DOHH2 (cell line): ENCODE data around the gene ADCY1.

Experiments
- H3F3A ChIP-seq: fragments of 200-600 bp; sonication (generic), shearing (Covaris generic); 2 replicates; pipeline ENCODE4 v1.6.0; 2016; ENCODE audit warnings: antibody characterized with exemption, mild to moderate bottlenecking; ENCODE audit not compliant: control insufficient read depth, insufficient read depth
- H3K27ac ChIP-seq: fragments of 200-600 bp; sonication (generic); 2 replicates; pipeline ENCODE4 v1.5.1; 2014; ENCODE audit warnings: low read depth, mild to moderate bottlenecking, low read length, moderate library complexity
- H3K27me3 ChIP-seq: fragments of 200-600 bp; sonication (generic); 2 replicates; pipeline ENCODE4 v1.6.1; 2014; ENCODE audit warnings: mild to moderate bottlenecking, low read length, mixed read lengths; ENCODE audit not compliant: control insufficient read depth
- H3K36me3 ChIP-seq: fragments of 200-600 bp; sonication (generic); 2 replicates; pipeline ENCODE4 v1.6.1; 2014; ENCODE audit warnings: mild to moderate bottlenecking, low read length, moderate library complexity, mixed read lengths; ENCODE audit not compliant: control insufficient read depth
- H3K4me1 ChIP-seq: fragments of 200-600 bp; sonication (generic); 2 replicates; pipeline ENCODE4 v1.6.1; 2014; ENCODE audit warnings: mild to moderate bottlenecking, low read length, mixed read lengths; ENCODE audit not compliant: control insufficient read depth
- H3K4me2 ChIP-seq: fragments of 200-600 bp; sonication (generic); 2 replicates; pipeline ENCODE4 v1.6.0; 2014; ENCODE audit warnings: mild to moderate bottlenecking, low read length, moderate library complexity
- H3K4me3 ChIP-seq: fragments of 200-600 bp; sonication (generic); 2 replicates; pipeline ENCODE4 v1.5.1; 2014; ENCODE audit warnings: mild to moderate bottlenecking, low read length, mixed read lengths
- H3K79me2 ChIP-seq: fragments of 200-600 bp; sonication (generic); 2 replicates; pipeline ENCODE4 v1.6.1; 2014; ENCODE audit warnings: mild to moderate bottlenecking, low read length, mixed read lengths; ENCODE audit not compliant: control insufficient read depth
- H3K9me2 ChIP-seq: fragments of 200-600 bp; sonication (generic); replicated peaks from 2 replicates; pipeline ENCODE4 v1.6.1; 2014; ENCODE audit warnings: mild to moderate bottlenecking, low read length, mixed read lengths; ENCODE audit not compliant: control insufficient read depth
- H3K9me3 ChIP-seq: fragments of 200-600 bp; sonication (generic); 2 replicates; pipeline ENCODE4 v1.6.1; 2014; ENCODE audit warnings: antibody characterized with exemption, low read length, mixed read lengths; ENCODE audit not compliant: control insufficient read depth, insufficient read depth
- H4K20me1 ChIP-seq: fragments of 200-600 bp; sonication (generic); 2 replicates; pipeline ENCODE4 v1.6.0; 2014; ENCODE audit warnings: low read depth, mild to moderate bottlenecking, antibody characterized with exemption, low read length, moderate library complexity; ENCODE audit not compliant: control insufficient read depth, insufficient read depth
- EZH2phosphoT487 ChIP-seq: fragments of 200-600 bp; sonication (generic); IDR thresholded peaks from 2 replicates; pipeline ENCODE4 v1.6.1; 2017; ENCODE audit warnings: borderline replicate concordance, mild to moderate bottlenecking, antibody characterized with exemption, low read length, moderate library complexity, mixed read lengths
- TF ChIP-seq, protein P1 (sequence below): fragments of 200-600 bp; sonication (generic); IDR thresholded peaks from one replicate; pipeline ENCODE4 v1.5.1; 2014; ENCODE audit warnings: antibody characterized with exemption, mild to moderate bottlenecking, low read depth, low read length; ENCODE audit not compliant: poor library complexity, severe bottlenecking

The ADCY1 gene

DNA sequence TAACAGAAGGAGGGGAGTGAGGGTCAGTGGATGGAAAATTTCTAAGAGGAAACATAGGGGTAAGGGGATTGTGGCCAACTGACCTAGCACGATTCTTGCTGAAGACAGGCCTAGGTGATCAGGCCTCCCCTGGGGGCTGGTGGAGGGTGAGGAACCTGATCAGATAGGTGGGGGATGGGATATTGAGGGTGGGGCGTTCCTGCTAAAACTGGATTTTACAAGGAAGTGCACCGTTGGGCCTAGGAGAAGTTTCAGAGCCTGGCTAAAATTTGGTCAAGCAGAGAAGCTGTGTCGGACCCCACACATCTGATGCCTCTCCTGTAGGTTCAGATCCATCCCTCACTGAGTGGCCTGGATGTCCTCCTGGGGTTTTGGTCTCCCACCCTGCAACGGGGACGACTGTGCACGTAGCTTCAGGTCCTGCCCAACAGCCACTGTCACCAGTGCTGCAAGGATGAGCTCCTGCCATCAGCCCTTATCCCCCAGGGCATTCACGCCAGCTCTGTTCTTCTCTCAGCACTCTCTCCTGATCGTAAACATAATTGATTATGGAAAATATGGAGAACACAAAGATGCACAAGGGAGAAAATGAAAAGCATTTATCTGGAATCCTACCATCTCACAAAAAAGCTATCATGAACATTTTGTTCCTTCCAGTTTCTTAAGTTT lies 89.9 kb downstream of the ADCY1 start:
- Histone ChIP-seq H3K4me3 (no peak overlapping the region), H3K9me2 (no peaks in the 10 kb centered on the region), H3K79me2 (no peaks in the 10 kb centered on the region), H3F3A (no peaks in the 10 kb centered on the region), H3K36me3 (no peaks in the 10 kb centered on the region), H3K9me3 (no peaks in the 10 kb centered on the region), H3K27ac (no peak overlapping the region), H4K20me1 (no peaks in the 10 kb centered on the region), H3K4me1 (no peaks in the 10 kb centered on the region), H3K27me3 (no peaks in the 10 kb centered on the region), H3K4me2 (no peak overlapping the region)
- TF ChIP-seq EZH2phosphoT487 = no peak
- TF ChIP-seq, protein P1, sequence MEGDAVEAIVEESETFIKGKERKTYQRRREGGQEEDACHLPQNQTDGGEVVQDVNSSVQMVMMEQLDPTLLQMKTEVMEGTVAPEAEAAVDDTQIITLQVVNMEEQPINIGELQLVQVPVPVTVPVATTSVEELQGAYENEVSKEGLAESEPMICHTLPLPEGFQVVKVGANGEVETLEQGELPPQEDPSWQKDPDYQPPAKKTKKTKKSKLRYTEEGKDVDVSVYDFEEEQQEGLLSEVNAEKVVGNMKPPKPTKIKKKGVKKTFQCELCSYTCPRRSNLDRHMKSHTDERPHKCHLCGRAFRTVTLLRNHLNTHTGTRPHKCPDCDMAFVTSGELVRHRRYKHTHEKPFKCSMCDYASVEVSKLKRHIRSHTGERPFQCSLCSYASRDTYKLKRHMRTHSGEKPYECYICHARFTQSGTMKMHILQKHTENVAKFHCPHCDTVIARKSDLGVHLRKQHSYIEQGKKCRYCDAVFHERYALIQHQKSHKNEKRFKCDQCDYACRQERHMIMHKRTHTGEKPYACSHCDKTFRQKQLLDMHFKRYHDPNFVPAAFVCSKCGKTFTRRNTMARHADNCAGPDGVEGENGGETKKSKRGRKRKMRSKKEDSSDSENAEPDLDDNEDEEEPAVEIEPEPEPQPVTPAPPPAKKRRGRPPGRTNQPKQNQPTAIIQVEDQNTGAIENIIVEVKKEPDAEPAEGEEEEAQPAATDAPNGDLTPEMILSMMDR = no peak

DNA sequence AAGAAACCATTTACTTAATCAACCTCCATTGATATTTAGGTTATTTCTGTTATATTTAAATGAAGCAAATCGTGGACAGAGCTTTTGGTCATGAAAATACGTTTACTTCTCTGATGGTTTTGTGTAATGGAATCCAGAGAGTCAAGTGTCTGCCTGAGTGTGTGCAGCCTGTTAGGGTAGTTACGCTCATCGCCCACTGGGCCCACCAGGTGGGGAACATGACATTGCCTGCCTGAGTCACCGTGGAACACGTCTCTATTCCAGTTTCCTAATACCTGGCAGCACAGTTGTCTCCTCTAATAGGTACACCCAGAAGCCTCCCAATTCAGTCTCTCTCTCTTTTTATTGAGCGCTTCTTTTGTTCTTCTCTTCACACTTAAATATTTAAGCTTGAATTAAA lies 91.0 kb downstream of the ADCY1 start:
- Histone ChIP-seq H3K27ac (no peak overlapping the region), H4K20me1 (no peaks in the 10 kb centered on the region), H3K9me2 (no peaks in the 10 kb centered on the region), H3K36me3 (no peaks in the 10 kb centered on the region), H3K4me3 (no peak overlapping the region), H3K27me3 (no peaks in the 10 kb centered on the region), H3K4me1 (no peaks in the 10 kb centered on the region), H3F3A (no peaks in the 10 kb centered on the region), H3K4me2 (no peak overlapping the region), H3K79me2 (no peaks in the 10 kb centered on the region), H3K9me3 (no peaks in the 10 kb centered on the region)
- no peak for TF ChIP-seq EZH2phosphoT487
- TF ChIP-seq, protein P1 = no peak

DNA sequence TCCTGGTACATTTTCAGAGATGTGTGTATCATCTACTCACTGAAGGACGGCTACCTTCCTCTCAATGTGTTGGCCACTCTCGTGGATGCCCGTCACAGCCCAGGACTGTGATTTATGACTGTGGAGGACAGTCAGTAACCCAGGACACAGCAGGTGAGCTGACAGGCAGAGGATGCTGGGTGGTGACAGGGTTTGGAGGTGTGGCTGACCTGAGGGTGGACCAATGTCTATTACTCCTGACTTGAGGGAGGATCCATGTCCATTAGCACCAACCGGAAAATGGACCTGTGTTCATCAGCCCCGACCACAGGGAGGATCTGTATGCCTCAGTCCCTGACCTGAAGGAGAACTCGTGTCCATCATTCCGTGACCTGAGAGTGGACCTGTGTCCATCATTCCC lies 96.1 kb downstream of the ADCY1 start:
- no peaks in the 10 kb centered on the region for H4K20me1 ChIP-seq
- H3K36me3 ChIP-seq = no peaks in the 10 kb centered on the region
- no peaks in the 10 kb centered on the region for H3K9me2 ChIP-seq
- TF ChIP-seq, protein P1 = no peak
- TF ChIP-seq EZH2phosphoT487 = no peak
- no peaks in the 10 kb centered on the region for H3K79me2 ChIP-seq
- no peaks in the 10 kb centered on the region for H3F3A ChIP-seq
- no peaks in the 10 kb centered on the region for H3K27me3 ChIP-seq
- no peak overlapping the region for H3K4me3 ChIP-seq
- no peak overlapping the region for H3K4me2 ChIP-seq
- H3K4me1 ChIP-seq = no peaks in the 10 kb centered on the region
- no peak overlapping the region for H3K27ac ChIP-seq
- H3K9me3 ChIP-seq = no peaks in the 10 kb centered on the region
